Measurements from ENCODE around the gene COL9A2. TPM values are rescaled to one million over a fixed set of nuclear protein-coding genes. Genes with fewer than 3 reads are reported as not detected.

Gene COL9A2
- total RNA-seq, 4 donors from 2014 or later: 6.2 to 21.6 (median 11.7) TPM

DNA sequence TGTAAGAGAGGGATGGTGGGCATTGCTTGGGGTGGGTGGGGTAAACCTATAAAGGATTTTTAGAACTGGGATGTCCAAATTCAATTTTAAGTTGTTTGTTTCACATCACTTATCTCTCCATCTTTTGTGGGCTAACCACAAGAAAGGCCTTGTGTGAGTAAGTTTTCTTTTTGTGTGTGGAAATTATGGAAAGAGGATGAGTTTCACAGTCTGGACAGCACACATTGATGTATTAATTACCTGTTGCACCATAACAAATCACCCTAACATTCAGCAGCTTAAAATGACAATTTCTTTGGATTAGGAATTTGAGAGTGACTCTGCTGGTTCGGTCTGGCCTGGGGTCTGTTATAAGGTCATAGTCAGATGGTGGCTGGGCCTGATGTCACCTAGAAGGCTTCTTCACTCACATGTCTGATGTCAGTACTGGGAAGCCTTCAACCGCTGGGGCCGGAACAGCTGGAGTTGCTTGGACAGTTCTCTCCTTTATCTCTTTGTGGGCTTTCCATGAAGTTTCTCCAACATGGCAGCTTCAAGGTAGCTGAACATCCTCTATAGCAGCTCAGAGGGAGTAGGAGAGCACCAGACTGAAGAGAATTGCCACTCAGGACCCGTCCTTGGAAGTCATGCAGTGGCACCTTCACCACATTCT, 2.0 kb upstream of the COL9A2 start:
- intact Hi-C loops (cut with DNase I): no loop called here
- no peaks in the 10 kb centered on the region for H3K27me3 ChIP-seq
- no peaks in the 10 kb centered on the region for H3K9me3 ChIP-seq
- TF ChIP-seq CTCF (IDR thresholded peaks at IDR 0.05) (no peak), POLR2A (IDR thresholded peaks at IDR 0.05) (no peak)
- DNase-seq: no peak
- peaks cover 16 to 17% of the 10 kb centered on the region in 2 donors for H3K4me1 ChIP-seq
- 87 to 90% methylated on average over 4 of the region's 4 CpGs for WGBS, 2 donors
- no peak overlapping the region for H3K4me3 ChIP-seq (replicated peaks in 1 of 3)
- no peaks in the 10 kb centered on the region for H3K36me3 ChIP-seq
- H3K27ac ChIP-seq: no peak overlapping the region

GRCh38 chr1:40318476-40318875, 1.4 kb upstream of the COL9A2 start:
- intact Hi-C loops (cut with DNase I): no loop called here
- no peaks in the 10 kb centered on the region for H3K36me3 ChIP-seq
- TF ChIP-seq POLR2A (IDR thresholded peaks at IDR 0.05) (no peak), CTCF (IDR thresholded peaks at IDR 0.05) (no peak)

GRCh38 chr1:40317394-40318074, 448 bp upstream of the COL9A2 start:
- peaks cover 16 to 17% of the 10 kb centered on the region in 2 donors for H3K4me1 ChIP-seq
- no peaks in the 10 kb centered on the region for H3K27me3 ChIP-seq
- H3K36me3 ChIP-seq: no peaks in the 10 kb centered on the region
- intact Hi-C loops (cut with DNase I): no loop called here
- 36 to 48% methylated on average over 10 to 13 of the region's 21 CpGs for WGBS, 2 donors
- no peak overlapping the region for H3K27ac ChIP-seq
- no peaks in the 10 kb centered on the region for H3K9me3 ChIP-seq
- TF ChIP-seq POLR2A (IDR thresholded peaks at IDR 0.05) (no peak), CTCF (IDR thresholded peaks at IDR 0.05) (no peak)
- H3K4me3 ChIP-seq (replicated peaks in 1 of 3): peak overlapping the region in 1 of 3 donors; percentile 29
- DNase-seq: no peak

More at GRCh38 chr1:40318476-40318875, 1.4 kb upstream of the COL9A2 start:
- Histone ChIP-seq H3K27me3 (no peaks in the 10 kb centered on the region), H3K4me1 (peaks cover 16 to 17% of the 10 kb centered on the region in 2 donors), H3K27ac (no peak overlapping the region), H3K4me3 (replicated peaks in 1 of 3) (no peak overlapping the region), H3K9me3 (no peaks in the 10 kb centered on the region)
- no peak for DNase-seq
- 89 to 98% methylated on average over 4 of the region's 4 CpGs for WGBS, 2 donors

- H3K9me3 ChIP-seq: no peaks in the 10 kb centered on the region
- H3K27ac ChIP-seq: peak overlapping the region in 1 of 3 donors; percentile 11
- intact Hi-C loops (cut with DNase I): no loop called here
- no peaks in the 10 kb centered on the region for H3K27me3 ChIP-seq
- WGBS, 2 donors: 4 to 6% methylated on average over 29 to 34 of the region's 41 CpGs
- H3K4me1 ChIP-seq: peaks cover 16 to 17% of the 10 kb centered on the region in 2 donors
- H3K36me3 ChIP-seq: no peaks in the 10 kb centered on the region
- peak overlapping the region in 1 of 3 donors; percentile 29 for H3K4me3 ChIP-seq (replicated peaks in 1 of 3)
- peak; percentile 32 to 39 for DNase-seq
- TF ChIP-seq CTCF (IDR thresholded peaks at IDR 0.05): no peak
- TF ChIP-seq POLR2A (IDR thresholded peaks at IDR 0.05): no peak
Observed at GRCh38 chr1:40315795-40316594, 1.1 kb downstream of the COL9A2 start.
